Erythroblast (primary cell): Measurements from ENCODE around the gene ADAT2.

Source experiments
- DNase-seq, 2 experiments: peaks; one replicate each; lab custom pipeline; 2025; lab: John Stamatoyannopoulos, UW
- GATA1 ChIP-seq: IDR thresholded peaks from 2 replicates; pipeline ENCODE4 v1.6.1; 2011; ENCODE audit warnings: low read depth, mild to moderate bottlenecking, control low read depth, low read length, moderate library complexity
- POLR2A ChIP-seq: IDR thresholded peaks from 2 replicates; pipeline ENCODE4 v1.6.1; 2011; ENCODE audit warnings: mild to moderate bottlenecking, low read length

Gene ADAT2

DNA sequence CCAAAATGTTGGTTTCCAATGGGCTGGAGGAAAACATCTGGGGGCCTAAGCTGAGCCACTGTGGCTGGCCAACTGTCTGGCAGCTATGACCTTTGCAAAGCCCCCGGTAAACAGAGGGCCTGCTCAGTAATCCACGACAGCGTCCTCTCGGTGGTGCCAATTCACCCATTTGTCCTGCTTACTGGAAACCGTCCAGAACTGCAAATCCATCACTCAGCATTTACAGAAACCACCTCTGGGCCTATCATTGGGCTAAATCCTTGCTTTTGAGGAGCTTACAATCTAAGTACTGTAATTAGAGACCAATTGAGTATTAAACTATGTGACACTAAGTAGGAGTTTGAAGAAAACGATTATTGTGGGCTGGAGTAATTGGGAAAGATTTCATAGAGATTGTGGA lies 31.0 kb downstream of the ADAT2 start:
- no peak for DNase-seq
- TF ChIP-seq GATA1 (no peak), POLR2A (no peak)

DNA sequence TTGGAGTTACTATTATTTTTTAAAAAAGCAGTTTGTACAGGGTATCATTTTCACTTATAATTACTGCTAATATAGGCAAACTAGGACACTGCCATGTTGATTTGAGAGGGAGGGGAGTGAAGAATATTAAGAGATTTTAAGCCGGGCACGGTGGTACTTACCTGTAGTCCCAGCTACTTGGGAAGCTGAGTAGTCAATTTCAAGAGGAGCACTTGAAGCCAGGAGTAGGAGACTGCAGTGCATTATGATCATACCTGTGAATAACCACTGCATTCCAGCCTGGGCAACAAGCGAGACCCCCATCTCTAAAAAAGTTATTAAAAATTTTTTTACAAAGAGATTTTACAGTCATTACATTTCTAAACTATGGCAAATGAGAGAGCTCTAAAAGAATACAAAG lies 35.7 kb downstream of the ADAT2 start:
- TF ChIP-seq POLR2A, result no peak
- no peak for TF ChIP-seq GATA1

DNA sequence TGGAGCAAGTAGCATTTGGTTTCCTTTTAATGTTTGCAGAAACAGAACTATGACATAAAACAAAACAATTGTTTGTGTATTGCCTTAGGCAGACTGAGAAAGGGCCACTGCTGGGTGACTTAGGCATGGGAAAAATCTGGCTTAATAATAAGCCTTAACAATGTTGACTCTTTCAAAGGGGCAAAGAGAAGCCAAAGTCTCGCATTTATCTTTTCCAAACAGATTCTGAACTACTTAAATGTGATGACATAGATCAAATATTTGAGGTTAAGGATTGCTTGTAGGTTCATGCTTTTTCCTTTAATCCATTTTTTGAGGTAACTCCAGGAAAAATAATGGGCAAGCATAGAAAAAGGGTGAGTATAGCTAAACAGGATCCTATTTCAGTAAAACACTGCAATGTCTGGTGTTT lies 39.6 kb downstream of the ADAT2 start:
- DNase-seq, result no peak
- no peak for TF ChIP-seq POLR2A

More for the DNA sequence above, 35.7 kb downstream of the ADAT2 start:
- no peak for DNase-seq

DNA sequence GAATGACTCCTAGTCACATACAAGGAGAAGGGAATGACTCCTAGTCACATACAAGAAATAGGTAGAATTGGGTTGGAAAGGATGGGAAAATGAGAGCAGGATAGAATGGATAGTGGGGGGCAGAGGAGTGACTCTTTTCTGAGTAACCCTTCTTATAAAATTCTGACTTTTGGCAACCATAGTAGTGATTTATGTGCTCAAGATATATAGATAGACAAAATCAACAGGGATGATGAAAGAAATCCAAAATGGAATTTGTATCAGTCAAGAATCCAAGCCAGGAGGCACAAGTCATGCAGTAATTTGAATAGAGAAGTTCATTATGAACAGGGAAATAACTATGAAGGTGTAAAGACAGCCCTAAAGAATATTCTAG lies 41.7 kb downstream of the ADAT2 start:
- TF ChIP-seq POLR2A, result no peak
- TF ChIP-seq GATA1, result no peak
- DNase-seq, result no peak

DNA sequence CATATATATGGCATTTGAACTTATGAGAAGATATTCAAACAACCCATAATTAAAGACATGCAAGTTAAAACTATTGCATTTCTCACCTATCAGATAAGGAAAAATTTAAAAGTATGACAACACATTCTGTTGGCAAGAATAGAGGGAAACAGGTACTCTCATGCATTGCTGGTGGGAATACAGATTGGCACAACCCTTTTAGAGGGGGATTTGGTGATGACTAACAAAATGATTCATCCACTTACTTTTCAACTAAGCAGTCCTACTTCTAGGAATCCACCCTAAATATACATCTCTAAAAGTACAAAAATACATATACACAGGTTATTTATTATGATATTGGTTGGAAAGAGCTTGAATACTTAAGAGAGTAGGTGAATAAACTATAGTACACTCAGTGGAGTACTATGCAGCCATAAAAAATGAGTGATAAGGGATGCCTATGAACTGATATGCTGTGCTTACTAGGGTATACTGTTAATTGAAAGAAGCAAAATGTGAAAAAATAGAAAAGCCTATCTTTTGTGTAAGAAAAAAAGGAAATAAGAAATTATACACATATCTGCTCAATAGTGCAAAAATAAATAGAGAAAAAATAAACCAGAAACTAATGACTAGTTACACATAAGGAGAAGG lies 42.2 kb downstream of the ADAT2 start:
- DNase-seq, result no peak

DNA sequence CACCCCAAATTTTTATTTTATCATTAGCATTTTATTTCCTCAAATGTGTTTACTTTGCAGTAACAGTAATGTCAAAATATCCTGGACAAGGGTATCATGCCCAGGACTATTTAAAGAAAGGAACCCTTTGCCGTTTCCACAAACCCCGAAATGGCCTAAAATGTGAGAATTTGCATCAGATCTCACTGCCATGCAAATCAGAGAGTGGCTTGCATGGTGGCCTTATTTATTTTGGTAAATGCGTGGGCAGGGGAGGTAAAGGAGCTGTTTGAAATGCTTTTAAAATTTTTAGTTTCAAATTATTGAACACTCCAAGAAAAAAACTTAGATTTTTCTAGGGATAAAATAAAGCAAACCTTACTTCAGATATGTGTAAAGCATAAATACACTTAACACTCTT lies 43.8 kb downstream of the ADAT2 start:
- TF ChIP-seq GATA1, result no peak
- no peak for TF ChIP-seq POLR2A
- DNase-seq, result no peak

More for the DNA sequence above, 42.2 kb downstream of the ADAT2 start:
- TF ChIP-seq GATA1 (no peak), POLR2A (no peak)

DNA sequence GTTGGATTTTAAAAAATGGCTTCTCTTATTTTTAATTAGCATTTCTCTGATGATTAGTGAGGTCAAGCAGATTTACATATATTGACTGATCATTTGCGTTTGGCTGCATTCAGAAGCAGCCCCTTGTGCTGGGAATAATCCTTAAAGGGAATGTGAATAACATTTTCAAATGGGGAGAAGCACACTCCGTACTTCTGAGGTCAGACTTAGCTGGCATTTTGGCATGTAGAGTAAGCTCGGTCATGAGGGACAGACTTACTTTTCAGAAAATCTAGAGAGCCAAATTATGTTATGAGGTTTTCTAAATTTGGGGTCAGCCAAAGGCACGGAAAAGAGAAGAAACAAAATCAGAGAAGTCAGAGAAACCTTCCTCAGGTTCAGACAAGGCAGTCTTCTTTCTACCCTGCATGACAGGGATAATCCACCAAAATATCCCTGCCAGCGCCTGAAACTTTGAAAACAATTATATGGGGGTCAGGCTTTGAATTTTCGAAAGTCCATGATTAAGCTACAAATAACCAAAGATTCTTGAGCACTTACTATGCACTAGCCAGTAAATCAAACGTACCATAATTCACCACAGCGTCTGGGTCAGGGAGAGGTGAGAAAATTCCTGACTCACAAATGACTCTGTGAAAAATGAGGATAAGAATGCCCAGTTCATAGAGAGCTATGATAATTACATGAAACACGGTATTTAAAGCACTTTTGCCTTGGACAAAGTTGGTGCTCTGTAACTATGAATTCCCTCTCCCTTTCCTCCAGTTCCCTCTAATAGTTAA lies 44.9 kb downstream of the ADAT2 start:
- no peak for DNase-seq
- no peak for TF ChIP-seq GATA1
- no peak for TF ChIP-seq POLR2A

DNA sequence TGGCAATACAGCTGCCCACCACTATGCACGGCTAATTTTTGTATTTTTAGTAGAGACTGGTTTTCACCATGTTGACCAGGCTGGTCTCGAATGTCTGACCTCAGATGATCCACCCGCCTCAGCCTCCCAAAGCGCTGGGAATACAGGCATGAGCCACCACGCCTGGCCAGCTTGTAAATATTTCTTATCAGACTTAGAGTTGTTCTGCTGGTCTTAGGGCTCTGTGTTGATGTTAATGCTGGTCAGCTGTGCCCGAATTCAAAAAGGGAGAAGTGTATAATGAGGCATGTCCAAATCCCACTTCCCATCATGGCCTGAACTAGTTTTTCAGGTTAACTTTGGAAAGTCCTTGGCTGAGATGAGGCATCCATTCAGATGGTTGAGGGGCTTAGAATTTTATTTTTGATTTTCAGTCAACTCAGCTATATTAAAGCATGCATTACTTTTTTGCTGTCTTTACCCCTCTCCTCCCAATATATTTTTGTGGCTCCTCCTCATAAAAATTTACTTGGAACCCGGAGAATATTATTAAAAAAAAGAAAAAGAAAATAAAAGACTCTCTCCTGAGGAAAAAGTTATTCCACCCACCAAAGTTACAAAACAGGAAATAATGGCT lies 47.7 kb downstream of the ADAT2 start:
- no peak for DNase-seq
- TF ChIP-seq POLR2A (no peak), GATA1 (no peak)

DNA sequence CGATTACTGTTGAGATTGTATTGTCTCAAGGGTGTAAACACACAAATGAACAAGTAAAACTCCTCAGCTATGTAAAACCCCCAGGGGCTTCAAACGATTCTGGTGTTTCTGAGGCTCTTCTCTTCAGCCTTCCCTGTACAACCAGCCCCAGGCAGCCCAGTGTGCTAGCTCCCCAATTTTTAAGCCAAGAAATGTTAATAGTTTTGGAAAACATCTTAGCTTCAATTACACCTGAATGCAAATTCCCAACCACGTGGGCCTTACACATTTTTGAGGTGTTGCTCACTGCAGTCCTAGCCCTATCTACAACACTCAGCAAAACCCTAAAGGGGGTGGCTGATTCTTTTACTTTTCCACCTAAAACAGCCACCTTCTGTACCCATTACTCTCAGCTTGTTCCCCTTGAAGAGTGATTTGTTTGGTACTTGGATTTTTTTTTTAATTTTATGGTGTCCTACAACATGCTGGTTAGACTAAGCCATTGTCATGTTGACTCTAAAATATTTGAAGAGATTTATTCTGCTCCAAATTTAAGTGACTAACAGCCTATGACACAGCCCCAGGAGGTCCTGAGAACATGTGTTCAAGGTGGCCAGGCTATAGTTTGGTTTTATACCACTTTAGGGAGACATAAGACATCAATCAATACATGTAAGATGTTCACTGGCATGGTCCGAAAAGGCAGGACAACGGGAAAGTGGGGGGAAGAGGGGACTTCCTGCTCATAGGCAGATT lies 48.7 kb downstream of the ADAT2 start:
- no peak for TF ChIP-seq GATA1
- DNase-seq, result no peak

DNA sequence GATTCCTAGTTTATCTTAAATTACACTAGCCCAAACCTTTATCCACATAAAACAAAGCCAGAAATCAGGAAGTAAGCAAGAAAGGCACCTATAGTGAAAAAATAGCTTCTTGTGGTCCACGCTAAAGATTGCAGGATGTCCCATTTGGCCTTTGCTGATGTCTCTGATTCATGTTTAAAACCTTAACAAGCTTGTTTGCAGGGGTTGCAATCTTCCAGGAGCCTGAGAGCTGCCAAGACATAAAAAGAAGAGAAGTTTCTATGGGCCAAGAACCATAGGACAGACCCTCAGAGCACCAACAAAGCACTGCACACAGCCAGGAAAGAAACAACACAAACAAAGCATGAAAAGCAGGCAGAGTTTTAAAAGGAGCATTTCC lies 49.4 kb downstream of the ADAT2 start:
- no peak for TF ChIP-seq POLR2A
- no peak for TF ChIP-seq GATA1
- DNase-seq, result no peak

DNA sequence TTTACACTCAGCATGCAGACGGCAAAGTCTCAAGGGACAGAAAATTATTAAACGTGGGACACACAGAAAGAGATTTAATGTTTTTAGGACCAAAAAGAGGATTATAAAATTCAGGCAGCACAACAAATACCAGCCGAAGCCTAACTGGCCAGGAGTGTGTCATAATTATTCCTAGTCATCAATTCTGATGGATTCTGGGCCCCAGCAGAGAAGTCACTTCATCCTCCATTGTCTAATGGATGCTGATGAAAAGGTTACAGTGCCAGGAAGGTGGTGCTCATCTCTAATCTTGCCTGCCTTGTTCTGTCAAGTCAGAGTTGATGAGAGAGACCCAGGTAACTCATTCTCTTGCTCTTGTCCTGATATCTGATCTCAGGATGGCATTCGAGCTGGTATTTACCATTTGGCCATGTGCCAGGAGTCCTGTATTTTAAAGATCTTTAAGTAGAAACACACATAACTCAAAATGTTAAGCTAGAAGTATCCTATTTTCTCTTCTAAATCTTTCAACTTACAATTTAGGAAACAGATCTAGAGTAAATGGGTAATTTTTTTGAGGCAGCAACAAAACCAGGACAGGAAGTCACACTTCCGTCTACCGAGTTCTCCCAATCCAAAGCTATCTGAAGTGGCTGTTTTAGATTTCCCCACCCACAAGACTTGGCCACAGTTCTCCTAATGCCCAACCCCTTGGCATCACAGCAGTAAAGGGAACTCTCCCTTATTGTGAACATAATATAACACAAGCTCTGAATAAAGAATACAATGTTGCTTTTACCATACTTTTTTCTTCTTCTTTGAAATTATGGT lies 50.0 kb downstream of the ADAT2 start:
- no peak for DNase-seq
- TF ChIP-seq GATA1 (no peak), POLR2A (no peak)

DNA sequence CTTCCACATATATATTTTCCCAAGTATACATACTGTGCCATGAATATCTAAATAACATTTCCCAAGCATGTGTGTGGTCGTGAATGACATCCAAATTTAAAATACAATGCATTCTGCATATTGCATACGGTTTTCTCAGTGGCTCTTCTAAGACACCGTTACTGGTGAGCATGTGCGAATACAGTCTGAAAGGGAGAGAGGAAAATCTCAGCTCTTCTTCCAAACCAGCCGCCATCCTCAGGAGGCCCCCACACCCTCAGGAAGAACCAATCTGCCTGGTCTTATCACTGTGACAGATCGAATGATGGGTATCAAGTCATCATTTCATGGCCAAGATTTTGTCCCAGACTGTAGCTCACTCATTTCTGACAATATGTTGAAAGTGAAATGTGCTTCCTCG lies 50.7 kb downstream of the ADAT2 start:
- no peak for DNase-seq
- no peak for TF ChIP-seq GATA1
- TF ChIP-seq POLR2A, result no peak

DNA sequence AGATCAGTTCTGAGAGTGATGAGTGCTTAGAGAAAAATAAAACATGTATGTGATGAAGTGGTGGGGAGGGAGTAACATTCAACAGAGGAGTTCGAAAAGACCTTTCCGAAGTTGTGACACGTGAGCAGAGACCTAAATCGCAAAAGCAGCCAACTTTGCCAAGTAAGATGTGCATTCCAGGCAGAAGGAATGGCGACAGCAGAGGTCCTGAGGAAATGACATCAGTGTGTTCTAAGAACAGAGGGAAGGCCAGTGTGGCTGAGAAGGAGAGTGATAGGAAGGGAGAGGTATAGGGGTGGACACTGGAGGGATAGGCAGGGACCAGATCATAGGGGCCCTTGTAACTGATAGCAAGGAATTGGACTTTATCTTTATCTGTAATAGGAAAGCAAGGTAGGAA lies 51.3 kb downstream of the ADAT2 start:
- no peak for DNase-seq
- no peak for TF ChIP-seq POLR2A
- no peak for TF ChIP-seq GATA1
